ENCODE data around the gene XXYLT1. TPM values are rescaled to one million over a fixed set of nuclear protein-coding genes. Genes with fewer than 3 reads are reported as not detected.

The XXYLT1 gene
- total and polyA plus RNA-seq, 12 donors, result 2.2 to 7.2 (median 3.6) TPM

GRCh38 chr3:195240171-195240701, 30.7 kb downstream of the XXYLT1 start:
- WGBS, 2 donors, result 49 to 51% methylated on average over 15 of the region's 15 CpGs
- no peak for TF ChIP-seq CTCF (IDR thresholded peaks at IDR 0.05)
- ATAC-seq (peak in 7 of 8 donors; percentile 21 to 81 (median 56)), DNase-seq (peak; percentile 42 to 53)
- Histone ChIP-seq H3K36me3 (no peaks in the 10 kb centered on the region), H3K4me1 (peaks cover 0 to 31% (median 20%) of the 10 kb centered on the region in 9 donors), H3K9me3 (peaks cover 0 to 10% (median 0%) of the 10 kb centered on the region in 11 donors), H3K27me3 (no peaks in the 10 kb centered on the region), H3K27ac (peak overlapping the region in 6 of 10 donors; percentile 1 to 37 (median 6)), H3K4me3 (no peak overlapping the region)
- intact Hi-C loops (cut with DNase I), result no loop called here

GRCh38 chr3:195239121-195239520, 31.8 kb downstream of the XXYLT1 start:
- intact Hi-C loops (cut with DNase I), result loop anchor here in 1 of 10 donors (5.0 to 10.0 kb wide), 2 partner anchors 42 to 64 kb away; no protein-coding TSS in a partner anchor
- TF ChIP-seq CTCF (IDR thresholded peaks at IDR 0.05), result no peak
- no peak for DNase-seq
- Histone ChIP-seq H3K36me3 (no peaks in the 10 kb centered on the region), H3K27me3 (no peaks in the 10 kb centered on the region), H3K4me1 (peaks cover 0 to 31% (median 20%) of the 10 kb centered on the region in 9 donors), H3K27ac (peak overlapping the region in 4 of 10 donors; percentile 20 to 64 (median 56)), H3K9me3 (peaks cover 0 to 10% (median 0%) of the 10 kb centered on the region in 11 donors), H3K4me3 (no peak overlapping the region)
- WGBS, 2 donors, result 82 to 88% methylated on average over 3 of the region's 3 CpGs
- ATAC-seq, result peak in 1 of 8 donors; percentile 3

GRCh38 chr3:195238586-195239118, 32.3 kb downstream of the XXYLT1 start:
- DNase-seq, result peak in 1 of 2 donors; percentile 24
- WGBS, 2 donors, result 36 to 54% methylated on average over 10 of the region's 10 CpGs
- H3K27ac ChIP-seq, result peak overlapping the region in 6 of 10 donors; percentile 13 to 64 (median 42)

More at GRCh38 chr3:195238586-195239118, 32.3 kb downstream of the XXYLT1 start:
- H3K36me3 ChIP-seq, result no peaks in the 10 kb centered on the region
- H3K27me3 ChIP-seq, result no peaks in the 10 kb centered on the region
- H3K4me3 ChIP-seq, result no peak overlapping the region
- peak; percentile 11 to 90 (median 78) for ATAC-seq
- peaks cover 0 to 31% (median 20%) of the 10 kb centered on the region in 9 donors for H3K4me1 ChIP-seq
- TF ChIP-seq CTCF (IDR thresholded peaks at IDR 0.05), result no peak
- intact Hi-C loops (cut with DNase I), result loop anchor here in 1 of 10 donors (5.0 to 10.0 kb wide), 2 partner anchors 41 to 64 kb away; no protein-coding TSS in a partner anchor
- peaks cover 0 to 10% (median 0%) of the 10 kb centered on the region in 11 donors for H3K9me3 ChIP-seq
